GM10266 (cell line): ENCODE results near the gene TM4SF18.
A peak's percentile ranks its signal among the peaks of the same experiment; 100 is the strongest.

Experiments
- DNase-seq: peaks from one replicate; pipeline ENCODE4 v3.0.0; 2012; ENCODE audit errors: extremely low spot score
- TF ChIP-seq, protein P1 (sequence below): IDR thresholded peaks from 2 replicates; pipeline ENCODE4 v1.5.1; 2012; ENCODE audit warnings: mild to moderate bottlenecking, low read depth; ENCODE audit not compliant: control insufficient read depth, insufficient read depth; ENCODE audit errors: missing control alignments

TM4SF18 gene

DNA sequence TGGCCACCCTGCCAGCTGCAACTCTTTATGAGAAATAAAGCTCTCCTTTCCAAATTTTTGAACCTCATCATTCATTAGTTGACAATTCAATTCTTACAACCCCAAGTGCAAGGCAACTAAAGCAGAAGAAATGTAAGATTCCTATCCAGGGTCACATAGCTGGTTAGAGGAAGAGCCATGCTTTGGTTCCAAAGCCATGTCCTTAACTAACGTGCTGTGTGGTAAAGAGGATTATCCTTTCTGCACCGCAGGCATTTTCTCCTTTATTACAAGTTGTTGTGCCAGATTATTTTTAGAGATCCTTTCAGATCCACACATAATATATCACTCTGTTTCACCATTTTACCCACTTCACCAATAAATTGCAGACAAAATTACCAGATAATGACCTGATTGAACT lies 36.5 kb downstream of the TM4SF18 start:
- DNase-seq = no peak
- TF ChIP-seq, protein P1, sequence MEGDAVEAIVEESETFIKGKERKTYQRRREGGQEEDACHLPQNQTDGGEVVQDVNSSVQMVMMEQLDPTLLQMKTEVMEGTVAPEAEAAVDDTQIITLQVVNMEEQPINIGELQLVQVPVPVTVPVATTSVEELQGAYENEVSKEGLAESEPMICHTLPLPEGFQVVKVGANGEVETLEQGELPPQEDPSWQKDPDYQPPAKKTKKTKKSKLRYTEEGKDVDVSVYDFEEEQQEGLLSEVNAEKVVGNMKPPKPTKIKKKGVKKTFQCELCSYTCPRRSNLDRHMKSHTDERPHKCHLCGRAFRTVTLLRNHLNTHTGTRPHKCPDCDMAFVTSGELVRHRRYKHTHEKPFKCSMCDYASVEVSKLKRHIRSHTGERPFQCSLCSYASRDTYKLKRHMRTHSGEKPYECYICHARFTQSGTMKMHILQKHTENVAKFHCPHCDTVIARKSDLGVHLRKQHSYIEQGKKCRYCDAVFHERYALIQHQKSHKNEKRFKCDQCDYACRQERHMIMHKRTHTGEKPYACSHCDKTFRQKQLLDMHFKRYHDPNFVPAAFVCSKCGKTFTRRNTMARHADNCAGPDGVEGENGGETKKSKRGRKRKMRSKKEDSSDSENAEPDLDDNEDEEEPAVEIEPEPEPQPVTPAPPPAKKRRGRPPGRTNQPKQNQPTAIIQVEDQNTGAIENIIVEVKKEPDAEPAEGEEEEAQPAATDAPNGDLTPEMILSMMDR = no peak

DNA sequence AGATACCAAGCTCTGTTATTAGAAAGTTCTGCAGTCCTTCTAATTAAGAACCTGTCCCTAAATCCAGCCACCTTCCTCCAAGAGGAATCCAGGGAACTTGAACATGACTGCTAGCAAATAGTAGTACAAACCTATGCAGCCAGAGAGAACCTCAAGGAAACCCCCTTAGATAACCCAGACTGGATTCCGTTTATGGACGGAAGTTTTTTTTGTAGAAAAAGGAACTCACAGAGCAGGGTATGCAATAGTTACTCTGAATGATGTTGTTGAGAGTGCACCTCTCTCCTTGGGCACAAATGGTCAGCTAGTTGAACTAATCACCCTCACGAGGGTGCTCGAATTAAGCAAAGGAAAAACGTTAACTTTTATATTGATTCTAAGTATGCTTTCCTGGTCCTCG lies 40.8 kb downstream of the TM4SF18 start:
- TF ChIP-seq, protein P1 = no peak
- DNase-seq = no peak

DNA sequence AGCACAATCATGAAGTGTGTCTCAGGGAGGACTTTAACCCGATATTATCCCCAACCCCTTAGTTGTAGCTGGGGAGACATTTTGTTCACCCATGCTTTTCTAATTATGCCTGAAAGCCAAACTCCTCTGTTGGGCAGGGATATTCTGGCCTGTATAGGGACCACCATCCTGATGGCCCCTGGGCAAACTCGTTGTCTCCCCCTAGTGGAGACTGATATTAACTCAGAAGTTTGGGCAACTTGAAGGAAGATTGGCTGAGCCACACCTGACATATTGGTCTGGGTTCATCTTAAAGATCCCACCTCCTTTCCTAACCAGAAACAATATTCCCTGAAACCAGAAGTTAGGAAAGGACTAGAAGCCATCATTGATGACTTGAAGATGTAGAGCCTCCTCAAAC lies 42.3 kb downstream of the TM4SF18 start:
- peak; percentile 42 for DNase-seq
- TF ChIP-seq, protein P1 = peak; percentile 57

DNA sequence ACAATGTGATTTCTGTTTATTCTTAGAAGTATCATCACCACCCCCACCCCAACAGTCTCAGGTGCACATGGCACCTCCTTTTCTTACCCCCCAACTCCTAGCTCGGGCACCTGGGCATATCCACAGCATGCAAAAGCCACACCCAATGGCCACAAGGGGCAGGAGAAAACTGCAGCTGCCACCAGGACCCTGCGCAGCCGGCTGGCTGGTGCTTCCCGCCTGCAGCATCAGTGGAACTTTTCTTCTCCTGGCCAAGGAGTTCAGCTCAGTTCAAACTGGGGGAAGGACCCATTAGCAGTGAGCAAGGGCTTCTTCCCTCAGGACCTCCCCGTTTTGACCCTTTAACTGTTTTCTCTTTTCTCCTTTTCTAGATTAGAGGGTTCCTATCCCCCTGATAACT lies 44.8 kb downstream of the TM4SF18 start:
- TF ChIP-seq, protein P1 = no peak
- DNase-seq = no peak

DNA sequence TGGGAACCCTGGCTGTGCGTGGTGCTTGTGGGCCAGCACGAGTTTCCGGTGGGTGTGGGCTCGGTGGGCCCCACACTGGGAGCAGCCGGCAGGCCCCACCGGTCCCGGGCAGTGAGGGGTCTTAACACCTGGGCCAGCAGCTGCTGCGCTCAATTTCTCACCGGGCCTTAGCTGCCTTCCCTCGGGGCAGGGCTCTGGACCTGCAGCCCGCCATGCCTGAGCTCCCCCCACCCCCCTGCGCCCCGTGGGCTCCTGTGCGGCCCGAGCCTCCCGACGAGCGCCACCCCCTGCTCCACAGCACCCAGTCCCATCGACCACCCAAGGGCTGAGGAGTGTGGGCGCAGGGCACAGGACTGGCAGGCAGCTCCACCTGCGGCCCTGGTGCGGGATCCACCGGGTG lies 49.4 kb downstream of the TM4SF18 start:
- DNase-seq = no peak
- TF ChIP-seq, protein P1 = no peak

DNA sequence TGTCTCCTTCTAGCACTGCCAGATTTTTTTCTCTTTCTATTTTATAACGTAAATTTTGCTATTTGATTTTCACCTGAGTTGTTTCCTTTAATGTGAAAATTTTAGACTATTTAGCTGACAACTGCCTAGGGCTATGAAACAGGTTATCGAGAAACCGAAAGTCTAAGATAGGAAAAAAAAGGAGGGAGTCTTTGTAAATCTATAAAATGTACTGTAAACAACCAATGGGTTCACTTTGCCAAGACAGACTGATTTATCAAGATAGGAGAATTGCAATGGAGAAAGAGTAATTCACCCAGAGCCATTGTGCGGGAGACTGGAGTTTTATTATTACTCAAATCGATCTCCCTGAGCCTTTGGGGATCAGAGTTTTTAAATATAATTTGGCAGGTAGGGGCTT lies 50.0 kb downstream of the TM4SF18 start:
- TF ChIP-seq, protein P1 = no peak
- no peak for DNase-seq

DNA sequence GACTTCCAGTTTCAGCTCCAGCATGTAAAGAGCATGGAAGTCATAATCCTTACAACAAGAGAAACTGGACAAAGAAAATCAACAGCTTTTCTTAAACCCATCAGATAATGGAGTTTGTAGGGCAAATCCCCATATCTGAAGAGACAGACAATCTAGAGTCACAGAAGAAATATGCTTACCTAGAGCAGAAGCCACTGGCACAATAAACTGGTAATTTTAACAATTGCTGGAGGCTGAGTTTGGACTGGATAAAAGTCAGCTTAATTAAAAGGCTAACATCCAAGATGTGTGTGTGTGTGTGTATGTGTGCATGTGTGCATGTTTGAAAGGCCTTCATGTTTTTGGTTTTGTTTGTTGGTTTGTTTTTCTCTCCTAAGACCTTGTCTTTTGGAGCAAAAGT lies 50.6 kb downstream of the TM4SF18 start:
- no peak for DNase-seq

More for the DNA sequence above, 50.6 kb downstream of the TM4SF18 start:
- TF ChIP-seq, protein P1 = no peak
